GM19452 (cell line): ENCODE data around the gene SLC66A2.
A peak's percentile ranks its signal among the peaks of the same experiment; 100 is the strongest.

Experiments
- ATAC-seq: cut with Tn5 transposase; IDR thresholded peaks from one replicate; pipeline ENCODE4 v1.9.1; 2021; ENCODE audit not compliant: unreplicated experiment

Gene SLC66A2

DNA sequence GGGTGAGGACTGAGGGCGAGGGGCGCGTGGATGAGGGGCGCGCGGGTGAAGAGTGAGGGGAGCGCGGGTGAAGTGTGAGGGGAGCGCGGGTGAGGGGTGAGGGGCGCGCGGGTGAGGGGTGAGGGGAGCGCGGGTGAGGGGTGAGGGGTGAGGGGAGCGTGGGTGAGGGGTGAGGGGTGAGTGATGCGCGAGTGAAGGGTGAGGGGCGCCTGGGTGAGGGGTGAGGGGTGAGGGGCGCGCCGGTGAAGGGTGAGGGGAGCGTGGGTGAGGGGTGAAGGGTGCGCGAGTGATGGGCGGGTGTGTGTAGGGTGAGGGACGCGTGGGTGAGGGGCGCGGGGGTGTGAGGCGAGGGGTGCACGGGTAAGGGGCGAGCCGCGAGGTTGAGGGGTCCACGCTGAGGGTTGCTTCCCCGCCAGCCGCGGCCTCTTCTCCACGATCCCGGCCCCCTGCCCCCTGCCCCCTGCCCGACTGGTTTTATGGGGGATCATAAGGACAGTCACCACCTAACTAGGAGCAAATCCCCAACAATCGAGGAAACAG is 1.1 kb upstream of the SLC66A2 start:
- ATAC-seq: no peak

DNA sequence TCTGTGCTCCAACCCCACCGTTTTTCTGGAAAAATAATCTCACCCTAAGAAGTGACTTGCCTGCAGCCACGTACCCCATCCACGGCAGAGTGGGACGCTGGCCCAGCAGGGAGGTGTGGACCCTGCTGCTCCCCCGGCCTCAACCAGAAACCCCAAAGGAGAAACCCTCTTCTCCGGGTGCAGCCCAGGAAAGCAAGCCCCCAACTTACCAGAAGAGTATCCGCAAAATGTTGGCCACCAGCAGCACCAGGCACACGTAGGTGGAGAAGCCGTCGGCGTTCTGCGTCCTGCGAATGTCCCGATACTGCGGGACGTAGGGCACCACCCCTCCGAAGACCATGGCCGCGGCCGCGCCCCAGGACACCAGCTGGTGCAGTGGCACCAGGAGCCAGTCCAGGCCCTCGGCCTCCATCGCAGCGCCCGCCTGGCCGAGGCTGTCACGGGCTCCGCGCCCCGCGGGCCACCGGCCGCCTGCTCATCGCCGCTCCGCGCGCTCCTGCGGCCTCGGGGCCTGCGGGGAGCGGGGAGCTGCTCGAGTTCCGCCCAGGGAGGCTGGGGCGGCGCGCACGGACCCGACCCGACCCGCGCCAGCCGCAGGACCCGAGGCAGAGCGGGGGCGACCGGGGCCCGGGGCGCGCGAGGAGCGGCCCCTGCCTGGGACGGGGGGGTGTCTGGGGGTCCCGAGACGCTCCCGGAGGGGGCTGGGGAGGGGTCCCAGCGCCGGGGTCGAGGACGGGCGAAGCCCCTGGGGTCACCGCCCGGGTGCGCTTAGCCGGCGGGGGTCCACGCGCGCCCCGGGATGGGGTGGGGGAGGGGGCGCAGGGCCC is 725 bp downstream of the SLC66A2 start:
- peak; percentile 36 for ATAC-seq

DNA sequence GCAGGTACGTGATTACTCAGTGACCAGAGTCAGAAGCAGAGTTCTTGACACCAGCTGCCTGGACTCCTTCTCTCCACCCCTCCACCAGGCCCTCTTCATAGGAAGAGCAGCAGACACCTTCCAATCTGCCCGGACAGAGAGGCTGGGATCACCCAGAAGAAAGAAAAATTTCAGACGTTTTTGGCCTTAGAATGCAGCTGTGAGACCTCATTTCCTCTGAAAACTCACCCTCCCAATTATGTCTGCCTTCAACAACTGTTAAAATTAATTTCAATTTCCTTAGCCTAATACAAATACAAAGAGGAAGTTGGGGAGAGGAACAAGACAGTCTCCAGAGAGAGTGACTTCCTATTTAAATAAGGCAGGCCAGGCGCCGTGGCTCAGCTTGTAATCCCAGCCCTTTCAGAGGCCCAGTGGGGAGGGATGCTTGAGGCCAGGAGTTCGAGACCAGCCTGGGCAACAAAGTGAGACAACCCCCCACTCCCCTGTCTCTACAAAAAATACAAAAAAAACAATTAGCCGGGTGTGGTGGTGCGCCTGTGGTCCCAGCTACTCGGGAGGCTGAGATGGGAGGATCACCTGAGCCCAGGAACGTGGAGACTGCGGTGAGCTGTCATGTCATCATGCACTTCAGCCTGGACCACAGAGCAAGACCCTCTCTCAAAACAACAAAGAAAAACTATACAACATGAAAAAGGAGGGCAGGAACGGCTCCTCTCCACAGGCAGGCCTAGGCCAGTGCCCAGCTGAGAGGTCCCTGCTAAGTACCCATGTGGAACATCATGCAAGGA is 1.6 kb downstream of the SLC66A2 start:
- ATAC-seq: no peak

DNA sequence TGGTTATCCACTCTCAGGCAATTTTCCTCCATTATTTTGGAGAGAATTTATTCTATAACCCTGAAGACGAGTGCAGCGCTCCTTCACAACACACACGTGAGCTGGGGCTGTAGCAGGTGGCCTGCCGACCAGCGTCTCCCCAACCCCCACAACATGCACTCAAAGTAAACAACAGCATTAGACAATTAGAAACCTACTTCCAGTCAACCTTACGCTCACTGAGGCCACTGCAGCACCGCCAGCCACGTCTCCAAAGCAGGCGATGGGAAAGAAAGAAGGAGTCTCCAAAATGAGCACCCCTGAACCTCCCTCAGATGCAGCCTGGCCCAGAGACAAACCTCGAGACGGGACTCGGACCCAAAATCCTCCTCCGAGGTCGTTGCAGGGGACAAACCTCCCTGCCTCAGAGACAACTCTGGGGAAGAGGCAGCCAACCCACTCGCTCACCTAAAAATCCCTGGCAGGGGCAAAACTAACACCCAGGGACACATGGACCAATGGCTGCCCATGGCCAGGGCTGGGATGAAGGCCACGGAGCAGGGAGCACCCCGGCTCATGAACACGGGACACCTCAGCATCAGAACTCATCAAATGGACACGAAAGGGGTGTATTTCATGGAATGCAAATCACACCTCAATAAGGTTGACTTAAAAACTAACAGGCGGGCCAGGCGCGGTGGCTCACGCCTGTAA is 2.6 kb downstream of the SLC66A2 start:
- no peak for ATAC-seq

DNA sequence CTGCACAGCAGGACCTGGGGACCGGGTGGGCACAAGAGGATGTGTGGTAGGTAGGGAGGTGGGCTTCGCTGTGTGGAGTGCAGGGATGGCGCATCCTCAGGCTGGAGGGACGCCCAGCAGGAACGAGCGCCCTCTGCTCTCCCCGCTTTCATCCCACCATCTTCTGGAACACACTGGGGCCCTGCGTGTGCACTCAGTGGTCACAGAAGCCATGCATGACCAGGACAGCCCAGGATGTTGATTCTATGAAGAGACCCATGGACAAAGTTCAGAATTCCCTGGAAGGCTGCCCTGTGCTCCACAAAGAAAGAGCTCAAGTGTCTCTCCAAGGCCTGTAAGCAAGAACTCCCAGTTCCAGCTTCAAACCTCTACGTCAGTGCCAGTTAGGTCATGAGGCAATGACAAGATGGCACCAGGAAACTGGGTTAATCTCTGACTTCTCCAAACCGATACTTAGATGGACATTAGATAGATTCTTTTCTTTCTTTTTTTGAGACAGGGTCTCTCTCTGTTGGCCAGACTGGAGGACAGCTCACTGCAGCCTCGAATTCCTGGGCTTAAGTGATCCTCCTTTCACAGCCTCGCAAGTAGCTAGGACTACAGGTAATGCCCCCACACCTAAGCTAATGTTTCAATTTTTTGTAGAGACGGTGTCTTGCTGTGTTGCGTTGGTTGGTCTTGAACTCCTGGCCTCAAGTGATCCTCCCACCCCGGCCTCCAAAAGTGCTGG is 3.4 kb downstream of the SLC66A2 start:
- no peak for ATAC-seq

DNA sequence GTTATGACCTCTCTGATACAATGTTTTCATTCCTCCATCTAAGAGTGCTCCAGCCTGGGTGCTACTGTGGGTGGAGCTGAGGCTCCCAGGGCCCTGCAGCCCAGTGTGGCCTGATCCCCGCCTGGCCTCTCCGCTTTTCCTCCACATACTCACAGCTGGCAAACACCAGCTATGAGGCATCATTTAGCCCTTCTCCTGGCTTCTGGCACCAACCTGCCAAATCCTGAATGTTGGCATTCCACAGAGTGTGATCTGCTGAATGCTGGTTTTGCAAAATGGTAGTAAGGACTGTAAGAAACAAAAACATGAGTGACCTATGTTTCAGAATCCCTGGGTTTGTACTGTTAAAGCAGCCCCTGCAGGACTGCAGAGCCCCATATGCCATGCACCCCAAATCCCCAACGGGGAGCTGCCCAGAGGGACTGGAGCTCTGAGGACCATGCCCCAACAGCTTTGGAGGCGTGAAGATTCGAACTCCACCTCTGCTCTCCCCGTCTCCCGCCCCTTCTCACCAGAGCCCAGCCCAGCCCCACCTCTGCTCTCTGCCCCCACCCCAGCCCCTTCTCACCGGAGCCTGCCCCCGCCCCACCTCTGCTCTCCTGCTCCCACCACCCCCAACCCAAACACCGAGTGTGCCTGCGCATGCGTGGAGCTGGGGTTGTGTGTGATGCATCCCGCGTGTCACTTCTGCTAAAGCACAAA is 4.2 kb downstream of the SLC66A2 start:
- no peak for ATAC-seq

DNA sequence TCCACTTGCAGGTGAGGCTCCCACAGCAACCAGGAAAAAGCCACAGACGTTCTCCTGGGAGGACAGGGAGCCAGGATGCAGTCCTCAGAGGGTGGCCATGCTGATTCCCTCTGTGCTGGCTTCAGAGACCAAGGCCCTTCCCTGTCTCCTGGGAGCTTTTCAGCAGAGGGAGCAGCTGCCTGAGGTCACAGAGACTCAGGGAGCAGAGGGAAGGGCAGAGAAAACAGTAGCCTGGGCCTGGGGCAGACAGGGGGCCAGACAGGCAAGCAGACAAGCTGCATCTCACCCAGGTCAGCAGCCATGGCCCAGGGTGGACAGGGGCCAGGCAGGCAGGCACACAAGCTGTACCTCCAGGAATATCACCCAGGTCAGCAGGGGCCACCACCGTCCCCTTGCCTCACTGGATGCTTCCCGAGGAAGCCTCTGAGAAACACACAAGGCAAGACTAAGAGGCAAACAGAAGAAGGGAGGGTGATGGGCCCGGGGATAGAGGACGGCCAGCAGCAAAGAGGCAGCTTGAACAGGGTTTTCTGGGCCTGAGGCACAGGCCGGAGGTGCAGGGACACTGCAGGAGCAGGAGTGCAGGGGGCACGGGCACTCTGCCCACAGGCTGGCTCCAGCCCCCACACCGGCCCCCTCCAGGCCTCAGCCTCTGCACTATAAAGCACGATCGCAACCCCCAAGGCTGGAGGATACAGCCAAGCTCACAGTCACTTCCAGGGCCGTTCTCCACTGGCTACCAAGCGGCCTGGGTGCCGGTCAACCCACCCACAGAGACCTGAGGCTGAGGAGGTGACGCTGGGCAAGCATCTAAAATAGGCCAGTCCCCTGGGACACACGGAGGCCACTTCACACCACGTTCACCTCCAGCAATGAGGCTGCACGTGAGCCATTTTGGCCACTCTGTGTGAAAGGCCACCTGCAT is 6.1 kb downstream of the SLC66A2 start:
- no peak for ATAC-seq

DNA sequence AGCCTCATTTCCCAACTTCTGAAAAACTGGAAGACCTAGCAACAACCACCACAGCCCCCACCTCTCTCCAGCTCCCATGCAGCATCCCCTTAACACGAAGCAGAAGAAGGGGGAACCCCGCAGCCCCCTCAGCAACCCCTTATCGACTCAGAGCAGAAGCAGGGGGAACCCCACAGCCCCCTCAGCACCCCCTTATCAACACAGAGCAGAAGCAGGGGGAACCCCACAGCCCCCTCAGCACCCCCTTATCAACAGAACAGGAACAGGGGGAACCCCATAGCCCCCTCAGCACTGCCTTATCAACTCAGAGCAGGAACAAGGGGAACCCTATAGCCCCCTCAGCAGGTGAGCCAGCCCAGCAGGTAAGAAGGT is 6.7 kb downstream of the SLC66A2 start:
- ATAC-seq: no peak

DNA sequence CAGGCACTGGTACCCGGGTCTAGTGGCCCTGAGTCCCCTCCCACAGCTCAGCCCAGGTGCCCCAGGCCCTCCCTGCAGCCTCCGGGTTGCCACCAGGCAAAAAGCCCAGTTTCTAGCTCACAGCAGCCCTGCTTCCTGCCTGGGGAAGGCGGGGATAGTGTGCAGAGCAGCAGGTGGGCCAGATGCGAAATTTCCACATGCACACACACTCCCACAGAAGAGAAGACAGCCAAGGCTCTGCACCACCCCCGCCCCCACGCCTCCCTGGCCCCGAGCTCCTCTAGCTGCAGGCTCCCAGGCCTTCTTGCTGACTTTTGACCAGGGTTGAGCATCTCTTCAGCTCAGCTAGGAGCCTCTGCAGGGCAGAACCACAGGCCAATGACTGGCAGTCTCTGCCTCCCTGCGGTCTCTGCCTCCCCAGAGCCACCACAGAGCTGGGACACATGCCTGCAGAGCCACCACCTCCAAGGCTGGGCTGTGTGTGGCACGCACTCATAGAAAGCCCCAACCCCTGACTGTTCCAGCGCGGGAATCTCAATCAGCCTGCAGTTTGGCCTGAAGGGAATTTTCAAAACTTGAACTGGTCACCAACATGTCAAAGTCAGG is 7.2 kb downstream of the SLC66A2 start:
- ATAC-seq: no peak

DNA sequence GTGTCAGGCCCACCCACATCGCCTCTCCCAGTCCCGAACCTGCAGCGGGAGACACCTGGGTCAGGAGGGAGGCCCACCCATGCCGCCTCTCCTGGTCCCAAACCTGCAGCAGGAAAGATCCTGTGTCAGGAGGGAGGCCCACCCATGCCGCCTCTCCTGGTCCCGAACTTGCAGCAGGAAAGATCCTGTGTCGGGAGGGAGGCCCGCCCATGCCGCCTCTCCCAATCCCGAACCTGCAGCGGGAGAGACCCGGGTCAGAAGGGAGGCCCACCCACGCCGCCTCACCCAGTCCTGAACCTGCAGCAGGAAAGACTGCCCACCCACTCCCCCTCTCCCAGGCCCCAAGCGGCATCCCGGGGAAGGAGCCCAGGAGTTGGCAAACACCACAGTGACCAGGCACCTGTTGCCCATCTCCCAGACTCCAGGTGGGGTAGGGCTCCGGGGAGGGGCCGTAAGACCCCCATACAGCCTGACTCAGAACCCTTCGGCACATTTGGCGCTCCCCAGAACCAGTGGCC is 7.8 kb downstream of the SLC66A2 start:
- no peak for ATAC-seq

DNA sequence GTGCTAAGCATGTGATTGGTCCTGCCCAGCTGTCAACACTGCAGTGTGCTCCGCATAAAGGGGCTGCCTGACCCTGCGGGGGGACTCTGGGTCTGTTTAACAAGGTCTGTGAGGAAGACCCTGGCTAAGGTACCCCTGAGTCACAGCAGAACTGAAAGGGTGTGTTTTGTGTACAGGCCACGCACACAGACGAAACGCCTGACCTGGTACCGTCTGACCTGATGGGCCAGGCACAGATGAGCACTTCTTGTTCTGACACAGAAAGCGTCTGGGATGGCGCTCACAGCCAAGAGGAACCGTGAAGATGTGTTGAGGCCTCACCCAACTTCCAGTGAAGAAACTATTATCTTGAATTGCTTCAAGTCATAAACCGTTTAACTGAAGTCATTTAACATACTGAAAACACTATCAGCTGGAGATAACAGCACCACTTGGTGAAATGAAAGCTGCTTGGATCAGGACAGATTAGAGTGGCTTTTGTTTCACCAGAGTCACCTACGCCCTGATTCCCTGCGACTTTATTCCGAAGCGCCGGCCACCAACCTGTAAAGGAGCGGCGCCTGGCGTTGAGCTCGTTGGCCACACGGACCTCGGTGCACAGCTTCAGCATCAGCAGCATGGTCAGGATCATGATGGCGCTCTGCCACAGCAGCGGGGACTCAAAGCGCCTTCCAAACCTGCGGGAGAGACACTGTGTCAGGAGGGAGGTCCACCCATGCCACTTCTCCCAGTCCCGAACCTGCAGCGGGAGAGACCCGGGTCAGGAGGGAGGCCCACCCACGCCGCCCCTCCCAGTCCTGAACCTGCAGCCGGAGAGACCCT is 8.5 kb downstream of the SLC66A2 start:
- no peak for ATAC-seq

DNA sequence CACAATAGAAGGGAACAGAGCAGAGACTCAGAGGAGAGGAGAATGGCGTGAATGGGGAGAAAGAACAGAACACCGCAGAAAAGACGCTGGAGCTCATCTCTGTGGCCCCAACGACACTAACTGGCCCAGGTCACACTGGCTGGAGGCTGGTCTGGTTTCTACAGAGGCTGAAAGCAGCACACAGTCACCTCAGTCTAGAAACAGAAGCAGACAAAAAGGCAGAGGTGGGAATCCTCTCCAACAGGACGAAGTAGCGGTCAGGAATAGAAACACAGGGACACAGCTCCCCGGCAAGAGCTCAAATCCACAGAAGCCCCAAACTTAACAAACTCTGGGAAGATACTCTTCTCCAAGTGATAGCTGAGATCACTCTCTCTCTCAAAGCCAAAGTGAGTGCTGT is 9.2 kb downstream of the SLC66A2 start:
- ATAC-seq: no peak

DNA sequence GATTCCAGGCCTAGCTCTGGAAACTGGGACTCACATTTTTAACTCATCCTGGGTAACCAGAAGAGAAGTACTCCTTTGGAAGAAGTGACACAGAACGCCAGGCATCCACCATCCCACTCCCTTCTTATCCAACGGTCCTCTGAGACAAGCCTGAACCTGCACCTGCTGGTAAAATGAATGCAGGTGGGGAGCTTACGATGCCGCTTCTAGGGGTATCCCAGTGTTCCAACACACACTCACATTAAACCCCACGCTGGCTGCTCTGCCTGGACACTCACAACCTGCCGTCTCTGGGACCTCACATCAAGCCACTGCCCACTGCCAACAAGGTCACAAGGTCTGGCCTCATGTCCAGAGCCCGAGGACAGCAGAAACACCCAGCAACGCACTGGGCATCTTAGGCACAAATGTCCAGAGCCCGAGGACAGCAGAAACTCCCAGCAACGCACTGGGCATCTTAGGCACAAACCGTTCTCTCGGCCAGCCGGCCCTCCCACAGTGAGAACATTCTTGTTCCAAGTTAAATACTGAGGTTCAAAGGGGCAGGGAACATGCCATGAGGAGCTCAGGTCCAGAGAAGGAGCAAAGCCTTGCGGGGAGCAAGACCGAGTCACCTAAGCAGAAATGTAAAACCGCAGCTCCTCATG is 9.9 kb downstream of the SLC66A2 start:
- no peak for ATAC-seq

DNA sequence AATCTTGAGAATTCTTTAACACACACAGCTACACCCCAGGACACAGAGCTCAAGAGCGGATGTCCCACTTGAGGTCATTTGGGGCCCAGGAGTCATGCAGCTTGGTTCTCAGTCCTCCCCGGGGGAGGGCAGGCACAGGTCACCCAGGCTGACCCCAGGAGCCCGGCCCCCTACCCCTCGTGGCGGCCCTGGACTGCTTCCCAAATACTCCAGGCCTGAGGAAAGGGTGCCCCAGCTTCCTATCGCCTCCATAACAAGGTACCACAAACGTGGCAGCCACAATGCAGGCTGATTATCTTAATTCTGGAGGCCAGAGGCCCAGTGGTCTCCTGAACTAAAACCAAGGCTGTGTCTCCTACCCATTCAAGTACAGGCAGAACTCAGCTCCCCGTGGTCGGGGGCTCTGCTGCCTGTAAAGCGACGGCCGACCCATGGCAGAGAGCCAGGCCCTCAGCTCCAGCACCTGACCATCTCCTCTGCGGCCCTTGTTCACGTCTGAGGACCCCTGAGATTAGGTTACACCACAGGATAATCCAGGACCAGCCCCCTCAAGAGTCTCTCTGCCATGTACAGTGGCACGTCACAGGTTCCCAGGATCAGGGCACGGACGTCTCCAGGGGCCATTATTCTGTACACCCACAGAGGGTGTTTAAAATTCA is 10.5 kb downstream of the SLC66A2 start:
- ATAC-seq: no peak

DNA sequence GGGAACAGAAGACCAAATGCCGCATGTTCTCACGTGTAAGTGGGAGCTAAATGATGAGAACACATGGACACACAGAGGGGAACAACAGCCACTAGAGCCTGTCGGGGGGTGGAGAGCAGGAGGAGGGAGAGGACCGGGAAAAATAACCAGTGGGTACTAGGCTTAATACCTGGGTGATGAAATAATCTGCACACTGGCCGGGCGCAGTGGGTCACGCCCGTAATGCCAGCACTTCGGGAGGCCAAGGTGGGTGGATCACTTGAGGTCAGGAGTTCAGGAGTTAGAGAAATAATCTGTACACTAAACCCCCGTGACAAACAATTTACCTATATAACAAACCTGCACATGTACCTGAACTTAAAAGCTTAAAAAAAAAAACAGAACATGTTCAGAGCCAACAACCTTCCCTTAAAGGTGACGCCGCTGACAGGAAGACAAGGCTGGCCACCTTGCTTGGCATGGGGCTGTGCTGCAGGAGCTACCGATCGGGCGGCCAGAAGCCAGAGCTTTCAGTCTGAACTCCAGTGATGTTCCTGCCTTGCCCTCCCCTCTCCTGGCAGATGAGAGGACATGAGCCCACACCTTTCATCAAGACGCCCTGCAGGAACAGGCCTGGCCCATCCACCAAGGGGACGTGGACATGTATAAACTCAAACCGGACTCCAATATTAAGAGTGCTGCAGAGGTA is 11.2 kb downstream of the SLC66A2 start:
- no peak for ATAC-seq

DNA sequence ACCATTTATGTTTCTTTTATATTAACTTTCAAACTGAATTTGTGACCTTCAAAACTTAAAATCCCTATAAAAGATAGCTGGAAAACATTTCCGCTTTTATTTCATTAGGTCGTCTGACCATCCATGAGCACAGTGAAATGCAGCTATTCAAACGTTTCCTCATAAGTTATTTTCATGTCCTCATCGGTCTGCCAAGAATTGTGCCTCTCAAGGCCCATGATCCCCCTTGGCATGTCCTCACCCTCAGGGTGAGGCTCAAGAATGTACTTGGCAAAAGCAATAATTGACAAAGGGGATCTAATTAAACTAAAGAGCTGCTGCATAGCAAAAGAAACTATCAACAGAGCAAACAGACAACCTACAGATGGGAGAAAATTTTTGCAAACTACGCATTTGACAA is 12.4 kb downstream of the SLC66A2 start:
- no peak for ATAC-seq
